H9 (cell line): Measurements from ENCODE around the gene SF1. TPM values are rescaled to one million over a fixed set of nuclear protein-coding genes. Genes with fewer than 3 reads are reported as not detected.

Source experiments
- DNase-seq: peaks from one replicate; pipeline ENCODE4 v3.0.0-alpha.2; 2017
- H2AFZ ChIP-seq: one replicate; pipeline ENCODE4 v1.6.1; 2013; ENCODE audit warnings: mild to moderate bottlenecking, low read length, control low read depth, moderate library complexity
- H2AK5ac ChIP-seq: 2 replicates; pipeline ENCODE4 v1.6.1; 2013; ENCODE audit warnings: low read length, control low read depth, mixed read lengths; ENCODE audit not compliant: insufficient read length
- H2BK120ac ChIP-seq: one replicate; pipeline ENCODE4 v1.6.1; 2013; ENCODE audit warnings: low read depth, mild to moderate bottlenecking, low read length, control low read depth, inconsistent platforms; ENCODE audit not compliant: poor library complexity, severe bottlenecking
- H2BK12ac ChIP-seq: 2 replicates; pipeline ENCODE4 v1.6.1; 2013; ENCODE audit warnings: low read length, control low read depth, mixed read lengths, low read depth; ENCODE audit not compliant: insufficient read length
- H2BK15ac ChIP-seq: 2 replicates; pipeline ENCODE4 v1.6.1; 2013; ENCODE audit warnings: low read depth, low read length, control low read depth
- H2BK20ac ChIP-seq: one replicate; pipeline ENCODE4 v1.6.1; 2013; ENCODE audit warnings: low read depth, mild to moderate bottlenecking, low read length, control low read depth, inconsistent platforms; ENCODE audit not compliant: poor library complexity, severe bottlenecking
- H2BK5ac ChIP-seq: 2 replicates; pipeline ENCODE4 v1.6.1; 2013; ENCODE audit warnings: low read length, control low read depth, mixed read lengths; ENCODE audit not compliant: insufficient read length
- H3K14ac ChIP-seq: 2 replicates; pipeline ENCODE4 v1.6.1; 2013; ENCODE audit warnings: low read length, control low read depth; ENCODE audit not compliant: insufficient read depth
- H3K18ac ChIP-seq: 2 replicates; pipeline ENCODE4 v1.6.1; 2013; ENCODE audit warnings: low read depth, mild to moderate bottlenecking, mixed read lengths, low read length, control low read depth; ENCODE audit not compliant: insufficient read length
- H3K23ac ChIP-seq: 2 replicates; pipeline ENCODE4 v1.6.1; 2013; ENCODE audit warnings: low read length, control low read depth, mixed read lengths, low read depth; ENCODE audit not compliant: insufficient read length
- H3K23me2 ChIP-seq: 2 replicates; pipeline ENCODE4 v1.6.1; 2013; ENCODE audit warnings: low read depth, mild to moderate bottlenecking, mixed read lengths, low read length, control low read depth; ENCODE audit not compliant: insufficient read length, poor library complexity, severe bottlenecking
- H3K27ac ChIP-seq: 2 replicates; pipeline ENCODE4 v1.5.1; 2013; ENCODE audit warnings: low read length, control low read depth, mixed read lengths, low read depth; ENCODE audit not compliant: insufficient read length
- H3K27me3 ChIP-seq: 2 replicates; pipeline ENCODE4 v1.6.1; 2013; ENCODE audit warnings: low read length, control low read depth, inconsistent platforms; ENCODE audit not compliant: insufficient read depth
- H3K4ac ChIP-seq: 2 replicates; pipeline ENCODE4 v1.6.1; 2013; ENCODE audit warnings: low read depth, mild to moderate bottlenecking, control low read depth, inconsistent platforms, low read length, moderate library complexity
- H3K4me1 ChIP-seq: 2 replicates; pipeline ENCODE4 v1.6.1; 2013; ENCODE audit warnings: low read length, control low read depth, inconsistent platforms; ENCODE audit not compliant: insufficient read depth
- H3K4me2 ChIP-seq: 2 replicates; pipeline ENCODE4 v1.6.1; 2013; ENCODE audit warnings: low read length, control low read depth, mixed read lengths; ENCODE audit not compliant: insufficient read length, insufficient read depth
- H3K56ac ChIP-seq: 2 replicates; pipeline ENCODE4 v1.6.1; 2013; ENCODE audit warnings: low read depth, mild to moderate bottlenecking, mixed read lengths, low read length, control low read depth; ENCODE audit not compliant: insufficient read length
- H3K79me1 ChIP-seq: 2 replicates; pipeline ENCODE4 v1.6.1; 2013; ENCODE audit warnings: low read depth, mild to moderate bottlenecking, moderate library complexity, low read length, control low read depth, inconsistent platforms; ENCODE audit not compliant: insufficient read depth, poor library complexity, severe bottlenecking
- H3K79me2 ChIP-seq: 2 replicates; pipeline ENCODE4 v1.6.1; 2013; ENCODE audit warnings: low read length, control low read depth, inconsistent platforms; ENCODE audit not compliant: insufficient read depth
- H3K9ac ChIP-seq: 2 replicates; pipeline ENCODE4 v1.6.1; 2013; ENCODE audit warnings: low read length, control low read depth, mixed read lengths; ENCODE audit not compliant: insufficient read length; ENCODE audit errors: extremely low read depth
- H3K9me3 ChIP-seq: one replicate; pipeline ENCODE4 v1.6.1; 2013; ENCODE audit warnings: low read depth, low read length, inconsistent platforms; ENCODE audit not compliant: control insufficient read depth
- H3T11ph ChIP-seq: one replicate; pipeline ENCODE4 v1.6.1; 2013; ENCODE audit warnings: mild to moderate bottlenecking, low read length, control low read depth, inconsistent platforms
- H4K20me1 ChIP-seq: one replicate; pipeline ENCODE4 v1.6.1; 2013; ENCODE audit not compliant: control insufficient read depth, insufficient read length, insufficient read depth
- H4K5ac ChIP-seq: 2 replicates; pipeline ENCODE4 v1.6.1; 2013; ENCODE audit warnings: low read depth, mild to moderate bottlenecking, mixed read lengths, low read length, control low read depth; ENCODE audit not compliant: insufficient read length
- H4K8ac ChIP-seq: replicated peaks from 2 replicates; pipeline ENCODE4 v1.6.1; 2013; ENCODE audit warnings: low read length, control low read depth, mixed read lengths, low read depth; ENCODE audit not compliant: insufficient read length
- H4K91ac ChIP-seq: 2 replicates; pipeline ENCODE4 v1.6.1; 2013; ENCODE audit warnings: low read depth, mild to moderate bottlenecking, moderate library complexity, mixed read lengths, low read length, control low read depth; ENCODE audit not compliant: insufficient read length
- H3K27ac Mint-ChIP-seq, 3 experiments: 2 replicates in 2 of 3; 3 replicates in 1 of 3; pipeline ENCODE4 v1.8.0; 2020 to 2021; ENCODE audit warnings: mixed read lengths in 3 of 3, mild to moderate bottlenecking in 1 of 3, moderate library complexity in 1 of 3
- H3K27me3 Mint-ChIP-seq: 2 replicates; pipeline ENCODE4 v1.8.0; 2021; ENCODE audit warnings: low read depth, mild to moderate bottlenecking, moderate library complexity, mixed read lengths
- H3K36me3 Mint-ChIP-seq, 3 experiments: 2 replicates in 2 of 3; 3 replicates in 1 of 3; pipeline ENCODE4 v1.8.0; 2020 to 2021; ENCODE audit warnings: low read depth in 3 of 3, mixed read lengths in 3 of 3; ENCODE audit not compliant: insufficient read depth in 1 of 3
- H3K4me1 Mint-ChIP-seq, 2 experiments: 2 replicates each; pipeline ENCODE4 v1.8.0; 2020; ENCODE audit warnings: mixed read lengths in 2 of 2
- H3K4me3 Mint-ChIP-seq, 2 experiments: 2 replicates in 1 of 2; 3 replicates in 1 of 2; pipeline ENCODE4 v1.8.0; 2020 to 2021; ENCODE audit warnings: mild to moderate bottlenecking in 2 of 2, mixed read lengths in 2 of 2, moderate library complexity in 1 of 2
- H3K9me3 Mint-ChIP-seq, 2 experiments: 2 replicates in 1 of 2; 3 replicates in 1 of 2; pipeline ENCODE4 v1.8.0; 2020; ENCODE audit warnings: mild to moderate bottlenecking in 2 of 2, mixed read lengths in 2 of 2, moderate library complexity in 1 of 2
- CTCF ChIP-seq: fragments of 200-600 bp; sonication (generic); conservative IDR thresholded peaks from 3 replicates; pipeline ENCODE4 v1.8.0; 2021; ENCODE audit warnings: antibody characterized with exemption, mild to moderate bottlenecking
- WGBS: extraction: QIAGEN DNeasy Blood & Tissue Kit; methylation state at CpG from one replicate; pipeline ENCODE4 v1.1.7; 2013; ENCODE audit warnings: missing lambda C conversion rate, low lambda C conversion rate, mixed read lengths; ENCODE audit not compliant: insufficient read length; ENCODE audit errors: extremely low coverage; 5-methylcytosine and 5-hydroxymethylcytosine counted together
- total RNA-seq: library from RNA; stranded (reverse); gene quantifications from 2 replicates; pipeline ENCODE4 v1.2.1, GENCODE V29; 2021

Gene SF1
- total RNA-seq, 1 experiment from 2014 or later: 528 TPM

DNA sequence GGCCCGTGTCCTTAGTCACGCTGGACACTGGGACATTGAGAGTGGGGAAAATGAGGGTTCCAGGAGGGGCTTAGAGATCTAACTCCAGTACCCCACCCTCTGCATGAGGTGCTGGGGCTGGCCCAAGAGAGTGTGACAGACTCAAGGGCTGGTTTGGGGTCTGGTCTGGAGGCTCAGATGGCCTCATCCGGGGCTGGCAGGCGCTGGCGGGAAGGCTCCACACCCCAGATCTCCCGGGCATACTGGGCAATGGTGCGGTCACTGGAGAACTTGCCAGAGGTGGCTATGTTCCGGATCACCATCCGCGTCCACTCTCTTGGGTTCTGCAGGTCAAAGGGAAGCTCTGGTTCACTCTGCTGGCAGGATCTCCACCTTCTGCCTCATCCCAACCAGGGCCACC, 31.9 kb downstream of the SF1 start:
- peak; percentile 37 for DNase-seq
- WGBS: no CpG with 5 or more reads among the region's 10 CpGs
- H3K4me3 Mint-ChIP-seq: peak overlapping the region in 1 of 2 experiments; percentile 65; a peak in 3 of 5 replicates

More for the DNA sequence above, 31.9 kb downstream of the SF1 start:
- Histone ChIP-seq H4K20me1 (no peaks in the 10 kb centered on the region), H3K79me2 (no peaks in the 10 kb centered on the region), H4K5ac (no peak overlapping the region), H3K27me3 (peaks cover 1% of the 10 kb centered on the region; the same call in 1 of the 2 replicates), H3K4ac (no peak overlapping the region), H2BK15ac (no peak overlapping the region), H2BK120ac (no peak overlapping the region), H2BK12ac (no peak overlapping the region), H3K27ac (no peak overlapping the region), H3K9ac (no peak overlapping the region), H2BK5ac (no peak overlapping the region), H2AFZ (no peak overlapping the region), H3T11ph (no peak overlapping the region), H3K9me3 (no peaks in the 10 kb centered on the region), H4K91ac (no peak overlapping the region), H3K4me1 (no peaks in the 10 kb centered on the region), H3K23ac (no peak overlapping the region), H2AK5ac (no peak overlapping the region), H3K23me2 (peaks cover 40% of the 10 kb centered on the region), H3K4me2 (no peak overlapping the region), H3K56ac (no peak overlapping the region), H4K8ac (no peak overlapping the region), H3K18ac (no peak overlapping the region), H3K79me1 (no peaks in the 10 kb centered on the region), H2BK20ac (no peak overlapping the region), H3K14ac (no peak overlapping the region)
- 0 out of 7 replicates have a peak overlapping the region, but pooled peaks of 1 of the 3 experiments have one; percentile 47 for H3K27ac Mint-ChIP-seq
- peaks cover 0 to 6% (median 0%) of the 10 kb centered on the region in 3 experiments; a peak in 2 of 7 replicates for H3K36me3 Mint-ChIP-seq
- H3K4me1 Mint-ChIP-seq: peaks cover 19 to 21% of the 10 kb centered on the region in 2 experiments
- no peak for TF ChIP-seq CTCF
- peaks cover 32% of the 10 kb centered on the region for H3K27me3 Mint-ChIP-seq
- H3K9me3 Mint-ChIP-seq: no peaks in the 10 kb centered on the region
